HG03460 (cell line): Measurements from ENCODE around the gene SMIM13.
A peak's percentile ranks its signal among the peaks of the same experiment; 100 is the strongest.

Source experiments
- ATAC-seq: cut with Tn5 transposase; IDR thresholded peaks from one replicate; pipeline ENCODE4 v1.9.1; 2021; ENCODE audit not compliant: unreplicated experiment

SMIM13 gene

DNA sequence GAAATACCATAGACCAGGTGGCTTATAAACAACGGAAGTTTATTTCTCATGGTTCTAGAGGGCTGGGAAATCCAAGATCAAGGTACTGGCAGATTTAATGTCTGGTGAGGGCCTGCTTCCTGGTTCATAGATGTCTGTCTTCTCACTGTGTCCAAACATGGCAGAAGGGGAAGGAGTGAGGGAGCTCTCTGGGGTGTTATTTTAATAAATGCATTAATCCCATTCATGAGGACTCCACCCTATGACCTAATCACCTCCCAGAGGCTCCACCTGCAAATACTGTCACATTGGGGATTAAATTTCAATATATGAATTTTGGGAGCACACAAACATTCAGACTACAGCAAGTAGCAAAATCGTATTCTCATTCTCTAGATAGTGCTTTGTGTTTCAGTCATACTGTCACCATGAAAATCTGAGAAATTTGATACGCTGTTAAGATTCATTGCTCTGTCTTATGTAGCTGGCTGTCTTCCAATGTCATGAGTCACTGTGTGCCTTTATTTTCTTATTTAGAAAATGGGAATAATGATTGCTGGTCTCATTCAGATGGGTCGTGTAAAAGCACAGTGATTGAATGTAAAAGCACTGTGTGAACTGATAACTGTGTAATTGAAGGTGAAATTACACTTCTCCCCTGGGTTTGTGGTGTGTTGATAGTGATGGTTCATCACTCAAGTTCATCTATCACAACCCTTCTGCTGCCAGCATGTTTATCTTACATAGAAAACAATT is 26.8 kb downstream of the SMIM13 start:
- ATAC-seq = no peak

DNA sequence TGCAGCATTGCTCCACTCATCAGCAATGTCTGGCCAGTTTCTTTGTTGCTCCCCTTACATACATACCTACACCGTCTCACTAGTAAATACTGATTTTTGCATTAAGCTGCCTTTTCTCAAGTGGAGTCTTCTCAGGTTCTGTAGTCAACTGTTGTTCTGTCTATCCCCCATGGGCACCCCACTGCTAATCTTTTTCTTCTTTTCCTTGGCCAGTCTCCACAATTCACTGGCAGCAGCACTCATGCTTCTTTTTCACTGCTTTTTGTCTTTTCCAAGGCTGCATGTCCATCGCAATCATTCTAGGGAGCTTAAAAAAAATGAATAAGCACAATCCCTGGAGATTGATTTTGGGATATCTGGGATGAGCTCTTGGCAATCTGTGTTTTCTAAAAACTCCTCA is 28.2 kb downstream of the SMIM13 start:
- no peak for ATAC-seq

DNA sequence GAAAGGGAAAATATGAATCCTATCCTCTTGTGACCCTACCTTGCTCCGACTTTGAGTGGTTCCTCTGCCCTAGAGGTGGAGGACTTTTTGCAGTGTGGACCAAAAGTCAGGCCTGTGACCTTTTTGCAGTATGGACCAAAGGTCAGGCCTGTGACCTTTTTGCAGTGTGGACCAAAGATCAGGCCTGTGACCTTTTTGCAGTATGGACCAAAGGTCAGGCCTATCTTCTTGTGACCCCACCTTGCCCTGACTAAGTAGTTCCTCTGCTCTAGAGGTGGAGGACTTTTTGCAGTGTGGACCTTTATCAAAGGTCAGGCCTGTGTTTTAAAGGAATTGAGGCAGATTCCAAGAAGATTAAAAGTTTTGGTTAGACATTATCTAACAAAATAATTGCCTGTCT is 28.7 kb downstream of the SMIM13 start:
- ATAC-seq = no peak

DNA sequence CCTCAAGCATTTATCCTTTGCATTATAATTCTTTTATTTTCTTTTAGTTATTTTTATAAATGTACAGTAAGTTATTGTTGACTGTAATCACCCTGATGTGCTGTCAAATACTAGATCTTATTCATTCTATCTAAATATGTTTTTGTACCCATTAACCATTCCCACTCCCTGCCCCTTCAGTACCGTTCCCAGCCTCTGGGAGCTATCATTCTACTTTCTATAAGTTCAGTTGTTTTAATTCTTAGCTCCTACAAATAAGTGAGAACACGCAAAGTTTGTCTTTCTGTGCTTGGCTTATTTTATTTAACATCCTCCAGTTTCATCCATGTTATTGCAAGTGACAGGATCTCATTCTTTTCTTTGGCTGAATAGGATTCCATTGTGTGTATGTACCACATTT is 30.3 kb downstream of the SMIM13 start:
- no peak for ATAC-seq

DNA sequence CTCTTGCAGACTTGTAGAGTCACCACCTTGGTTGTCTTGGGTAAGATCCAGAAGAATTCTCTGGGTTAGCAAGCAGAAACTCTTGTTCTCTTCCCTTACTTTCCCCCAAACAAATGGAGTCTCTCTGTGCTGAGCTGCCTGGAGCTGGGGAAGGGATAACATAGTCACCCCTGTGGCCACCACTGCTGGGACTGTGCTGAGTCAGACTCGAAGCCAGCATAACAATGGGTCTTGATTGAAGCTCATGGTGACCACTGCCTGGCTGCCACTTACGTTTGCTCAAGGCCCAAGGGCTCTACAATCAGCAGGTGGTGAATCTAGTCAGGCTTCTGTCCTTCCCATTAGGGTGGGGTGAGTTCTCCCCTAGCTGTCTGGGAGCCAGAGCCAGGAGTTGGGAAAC is 33.2 kb downstream of the SMIM13 start:
- ATAC-seq = no peak

DNA sequence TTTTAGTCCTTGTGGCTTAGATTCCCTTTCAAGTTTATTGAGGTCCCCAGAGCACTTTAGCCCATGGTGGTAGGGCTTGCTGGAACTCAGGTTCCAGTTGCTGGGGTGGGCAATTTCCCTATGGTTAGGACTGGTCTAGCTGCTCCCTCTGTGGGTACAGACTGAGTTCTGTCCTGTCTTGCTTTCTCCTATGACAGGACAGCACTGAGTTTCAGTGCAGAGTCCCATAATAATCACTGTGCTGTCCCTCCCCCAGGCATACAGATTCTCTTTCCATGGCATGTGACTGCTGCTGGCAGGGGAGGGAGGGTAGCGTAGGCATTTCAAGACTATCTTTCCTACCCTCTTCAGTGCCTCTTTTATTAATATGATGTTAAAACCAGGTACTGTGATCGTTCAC is 35.0 kb downstream of the SMIM13 start:
- no peak for ATAC-seq

DNA sequence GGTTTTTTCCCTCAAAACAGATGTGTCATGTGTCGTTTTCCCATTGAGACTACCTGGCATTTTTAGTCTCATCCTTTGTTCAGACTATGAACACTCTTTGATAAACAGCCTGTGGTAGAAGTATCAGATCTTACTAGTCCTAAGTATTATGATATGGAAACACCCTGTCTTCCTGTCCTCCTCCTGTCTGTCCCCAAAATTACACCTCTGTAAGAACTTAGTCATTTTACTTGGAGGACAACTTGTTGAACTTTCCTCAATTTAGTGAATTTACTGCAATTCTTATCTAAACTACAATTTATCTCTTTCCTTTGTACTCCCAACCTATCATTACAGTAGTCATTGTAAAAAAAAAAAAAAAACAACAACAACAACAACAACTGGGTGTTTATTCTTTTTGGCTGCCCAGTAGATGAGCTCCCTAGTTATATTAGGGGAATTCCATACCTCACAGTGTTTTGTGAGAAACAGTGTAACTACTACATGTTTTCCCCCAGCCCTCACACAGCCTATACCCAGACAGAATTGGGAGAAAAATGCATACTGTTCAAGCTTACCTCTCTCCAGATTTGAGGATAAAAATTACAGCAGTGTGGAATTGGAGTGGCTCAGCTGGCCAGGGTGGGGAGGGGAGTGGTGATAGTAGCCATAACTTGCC is 36.4 kb downstream of the SMIM13 start:
- ATAC-seq = no peak

DNA sequence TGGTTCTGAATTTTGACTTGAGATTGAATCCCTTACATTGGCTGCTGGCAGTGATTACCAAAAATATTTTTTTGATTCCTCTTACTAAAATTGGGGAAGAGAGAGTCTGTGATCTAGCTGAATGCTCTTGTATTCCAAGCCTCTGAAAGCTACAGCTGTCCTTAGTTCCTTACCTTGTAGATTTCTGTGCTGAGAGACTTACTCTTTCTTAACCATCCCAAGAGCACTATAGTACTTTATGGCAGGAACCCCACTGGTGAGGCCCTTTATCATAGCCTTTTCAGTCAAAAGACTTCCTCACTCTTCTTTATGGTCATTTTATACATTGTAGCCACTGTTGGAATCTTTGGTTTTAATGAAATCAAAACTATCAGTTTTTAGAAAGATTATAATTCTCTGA is 37.0 kb downstream of the SMIM13 start:
- no peak for ATAC-seq

DNA sequence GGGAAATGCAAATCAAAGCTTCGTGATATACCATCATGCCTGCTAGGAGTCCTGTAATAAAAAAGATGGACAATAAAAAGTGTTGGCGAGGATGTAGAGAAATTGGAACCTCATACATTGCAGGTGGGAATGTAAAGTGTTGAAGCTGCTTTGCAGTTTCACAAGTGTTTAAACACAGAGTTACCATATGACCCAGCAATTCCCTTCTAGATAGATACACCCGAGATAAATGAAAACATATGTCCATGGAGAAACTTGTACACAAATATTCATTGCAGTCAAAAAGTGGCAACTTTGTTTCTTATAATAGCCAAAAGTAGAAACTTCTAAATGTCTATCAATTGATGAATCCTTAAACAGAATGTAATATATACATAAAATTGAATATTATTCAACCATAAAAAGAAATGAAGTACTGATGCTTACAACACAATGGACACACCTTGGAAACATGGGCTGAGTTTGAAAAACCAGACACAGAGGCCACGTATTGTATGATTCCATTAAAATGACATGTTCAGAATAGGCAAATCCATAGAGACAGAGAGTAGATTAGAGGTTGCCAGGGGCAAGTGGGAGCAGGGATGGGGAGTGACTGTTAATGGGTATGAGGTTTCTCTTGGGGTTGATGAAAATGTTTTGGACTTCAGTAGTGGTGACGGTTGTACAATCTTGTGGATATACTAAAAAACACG is 38.7 kb downstream of the SMIM13 start:
- no peak for ATAC-seq

DNA sequence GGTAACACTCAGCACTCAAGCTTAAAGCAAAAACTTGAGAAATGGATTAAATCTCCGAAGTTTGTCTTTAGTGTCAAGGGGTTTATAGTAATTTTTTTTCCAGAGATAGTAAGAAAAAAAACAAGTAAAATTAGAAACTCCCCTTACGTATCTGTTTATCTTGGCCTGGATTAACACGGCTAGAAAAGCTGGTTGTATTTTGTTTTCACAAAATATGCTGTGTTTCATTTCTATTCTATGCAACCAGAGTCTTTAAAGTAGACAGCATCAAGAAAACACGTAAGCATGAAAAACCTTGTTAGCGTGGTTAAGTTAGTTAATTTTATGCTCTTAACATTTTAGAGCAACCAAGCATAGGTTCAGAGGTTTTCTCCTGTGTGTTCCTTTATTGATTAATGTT is 39.6 kb downstream of the SMIM13 start:
- no peak for ATAC-seq

DNA sequence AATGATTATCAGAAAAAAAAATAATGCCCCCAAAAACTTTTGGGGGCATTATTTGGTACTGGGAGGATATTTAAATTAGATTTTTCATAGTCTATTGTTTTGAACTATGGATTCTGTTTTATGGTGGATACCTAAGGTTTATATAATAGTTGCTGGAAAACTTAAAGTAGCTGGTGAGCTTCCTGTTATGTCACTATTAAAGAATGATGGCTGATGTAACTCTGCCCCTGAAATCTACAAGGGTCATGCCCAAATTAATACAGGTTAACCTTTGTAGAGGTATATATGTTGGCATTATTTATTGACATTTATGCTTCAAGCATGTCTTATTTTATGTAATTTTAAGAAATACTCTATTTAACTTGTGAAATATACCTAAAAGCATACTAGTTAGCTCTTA is 43.2 kb downstream of the SMIM13 start:
- no peak for ATAC-seq

DNA sequence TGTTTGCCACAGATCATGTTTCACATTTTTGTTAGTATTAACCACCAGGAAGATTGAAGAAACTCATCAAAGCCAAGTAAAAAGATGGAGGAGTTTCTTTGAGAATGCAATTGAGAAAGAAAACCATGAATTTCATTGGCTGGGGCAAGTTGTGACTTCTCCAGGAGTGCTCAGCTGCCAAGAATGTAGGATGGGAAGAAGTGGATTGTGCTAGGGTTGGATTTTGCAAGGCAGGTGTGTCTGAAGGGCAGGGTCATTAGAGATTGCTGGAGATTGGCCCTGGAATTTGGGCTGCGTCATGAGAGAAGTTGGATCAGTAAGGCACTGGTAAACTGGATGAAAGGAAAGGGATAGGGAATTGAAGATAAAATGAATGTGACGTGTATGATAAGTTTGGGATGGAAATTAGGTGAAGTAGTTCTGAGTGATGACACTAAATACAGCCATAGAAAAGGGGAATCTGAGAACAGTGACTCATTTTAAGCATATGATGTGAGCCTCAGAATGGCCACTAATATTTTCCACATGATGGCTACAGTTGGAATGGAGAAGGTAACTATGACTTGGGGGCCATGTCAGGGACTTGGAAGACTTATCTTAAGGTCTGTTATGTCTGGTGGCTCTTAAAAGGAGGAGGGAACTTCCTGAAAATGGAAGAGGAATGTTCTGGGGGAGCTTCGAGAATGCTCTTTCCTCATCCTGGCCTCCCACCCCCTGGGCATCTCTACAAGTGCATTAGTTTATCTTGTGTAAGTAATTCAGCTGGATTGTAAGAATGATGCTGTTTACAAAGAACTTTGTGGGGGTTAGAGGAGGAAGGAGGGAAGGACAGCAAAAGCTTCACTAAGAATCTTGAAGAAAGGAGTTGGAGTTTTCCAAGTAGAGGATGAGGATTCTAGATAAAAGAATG is 45.7 kb downstream of the SMIM13 start:
- no peak for ATAC-seq

DNA sequence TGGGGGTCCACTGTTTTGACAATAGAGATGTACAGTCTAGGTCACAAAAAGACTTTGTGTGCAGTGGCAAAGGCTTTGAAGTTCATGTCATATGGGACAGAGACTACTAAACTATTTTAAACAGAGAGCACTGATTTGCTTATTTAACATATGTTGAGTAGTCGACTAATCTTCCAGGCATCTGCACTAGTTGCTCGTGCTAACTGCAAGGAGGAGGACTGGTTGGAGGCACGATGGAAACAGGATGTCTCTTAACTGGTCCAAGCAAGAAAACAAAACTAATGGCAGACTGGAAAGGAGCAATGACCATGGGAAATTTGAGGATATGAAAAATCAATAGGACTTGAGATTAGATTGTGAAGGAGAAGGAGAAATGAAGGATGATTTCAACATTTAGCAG is 46.4 kb downstream of the SMIM13 start:
- no peak for ATAC-seq

DNA sequence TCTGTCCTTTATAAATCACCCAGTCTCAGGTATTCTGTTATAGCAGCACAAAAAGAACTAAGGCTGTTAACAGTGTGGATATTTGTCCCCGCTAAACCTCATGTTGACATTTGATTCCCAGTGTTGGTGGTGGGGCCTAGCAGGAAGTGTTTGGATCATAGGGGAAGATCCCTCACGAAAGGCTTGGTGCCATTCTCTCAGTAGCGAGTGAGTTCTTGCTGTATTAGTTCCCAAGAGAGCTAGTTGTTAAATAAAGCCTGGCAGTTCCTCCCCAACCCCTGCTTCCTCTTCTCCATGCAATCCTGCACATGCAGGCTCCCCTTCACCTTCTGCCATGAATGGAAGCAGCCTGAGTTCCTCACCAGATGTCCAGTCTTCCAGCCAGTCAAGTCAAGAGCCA is 47.7 kb downstream of the SMIM13 start:
- no peak for ATAC-seq

DNA sequence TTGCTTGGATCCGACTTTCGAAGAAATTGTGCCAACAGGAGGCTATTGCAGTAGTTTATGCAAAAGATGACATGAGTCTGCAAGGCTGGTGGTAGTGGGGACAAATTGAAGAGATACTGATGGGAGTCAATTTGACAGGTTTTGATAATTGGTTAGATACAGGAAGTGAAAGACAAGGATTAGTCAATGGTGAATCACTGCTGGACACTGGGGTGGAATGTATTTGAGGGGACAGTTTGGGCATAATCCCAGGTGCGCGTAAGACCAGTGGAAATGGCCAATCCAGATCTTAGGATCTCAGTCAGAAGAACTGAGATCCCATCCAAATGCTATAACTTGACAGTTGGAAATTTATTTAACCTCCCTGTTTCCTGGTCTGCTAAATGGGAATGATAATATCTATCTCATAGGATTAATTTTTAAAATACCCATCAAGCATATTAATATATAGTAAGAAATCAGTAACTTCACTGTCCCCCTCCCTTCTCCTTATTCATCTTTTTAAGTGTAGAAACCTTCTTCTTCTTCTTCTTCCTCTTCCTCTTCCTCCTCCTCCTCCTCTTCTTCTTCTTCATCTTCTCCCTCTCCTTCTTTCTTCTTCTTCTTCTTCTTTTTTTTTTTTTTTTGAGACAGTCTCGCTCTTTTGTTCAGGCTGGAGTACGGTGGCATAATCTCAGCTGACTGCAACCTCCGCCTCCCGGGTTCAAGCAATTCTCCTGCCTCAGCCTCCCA is 48.8 kb downstream of the SMIM13 start:
- ATAC-seq = no peak

DNA sequence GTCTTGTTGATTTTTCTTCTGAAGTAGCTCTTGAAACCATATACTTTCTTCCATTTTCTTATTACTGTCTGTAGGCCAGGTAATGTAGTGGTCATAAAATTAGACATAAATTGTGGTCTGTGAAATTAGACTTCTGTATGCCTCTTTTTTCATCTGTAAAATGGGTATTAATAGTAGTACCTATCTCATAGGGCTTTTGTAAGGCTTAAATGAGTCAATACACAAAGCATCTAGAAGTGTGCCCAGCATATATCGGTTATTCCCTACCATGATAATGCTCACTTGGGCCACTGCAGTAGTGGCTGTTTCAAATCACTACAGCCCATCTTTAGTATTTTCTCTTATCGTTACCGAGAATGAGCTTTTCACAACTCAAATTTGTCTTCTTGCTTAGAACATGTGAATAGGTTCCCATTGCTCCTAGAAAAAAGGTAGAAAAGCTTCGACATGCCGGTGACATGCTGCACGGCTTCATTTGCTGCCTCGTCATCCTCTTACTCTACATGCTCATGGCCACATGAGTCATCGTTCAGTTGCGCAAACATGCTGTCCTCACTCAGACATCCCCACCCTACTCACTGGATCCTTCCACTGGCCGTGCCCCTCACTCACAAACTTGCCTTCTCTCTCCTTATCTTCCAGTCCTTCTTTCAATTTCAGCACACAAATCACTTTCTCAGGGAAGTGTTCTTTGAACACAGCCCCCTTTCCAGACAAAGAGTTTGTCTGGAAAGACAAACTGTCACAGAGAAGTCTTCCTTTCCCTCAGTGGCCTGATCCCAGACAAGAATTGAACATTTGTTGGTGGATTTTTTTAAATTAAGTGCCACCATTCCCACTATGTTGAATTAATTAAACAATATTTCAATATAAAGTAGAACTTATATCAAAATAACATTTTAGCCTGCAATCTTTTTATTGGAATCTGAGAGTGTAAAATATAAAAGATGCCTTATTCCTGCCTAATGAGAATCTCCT is 50.0 kb downstream of the SMIM13 start:
- no peak for ATAC-seq

DNA sequence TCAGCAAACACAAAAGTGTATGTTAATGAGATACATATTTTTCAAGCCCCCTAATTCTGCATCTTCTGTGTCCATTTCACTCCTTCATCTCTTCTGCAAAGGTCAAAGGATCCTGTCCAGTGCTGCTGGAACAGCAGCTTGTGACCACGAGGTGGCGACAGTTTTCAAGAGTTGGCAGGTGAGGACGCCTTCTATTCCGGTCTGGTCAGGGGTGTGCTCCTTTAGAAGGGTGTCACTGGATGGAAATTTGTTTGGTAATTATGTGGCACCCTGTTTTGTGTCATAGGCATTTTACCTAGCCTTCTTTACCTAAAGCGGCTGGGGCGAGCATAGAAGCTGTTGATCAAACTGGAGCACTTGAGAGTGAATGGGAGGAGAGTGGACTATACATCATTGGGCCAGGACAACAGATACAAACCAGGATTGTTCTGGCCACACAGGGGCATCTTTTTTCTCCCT is 50.8 kb downstream of the SMIM13 start:
- ATAC-seq = peak; percentile 88

DNA sequence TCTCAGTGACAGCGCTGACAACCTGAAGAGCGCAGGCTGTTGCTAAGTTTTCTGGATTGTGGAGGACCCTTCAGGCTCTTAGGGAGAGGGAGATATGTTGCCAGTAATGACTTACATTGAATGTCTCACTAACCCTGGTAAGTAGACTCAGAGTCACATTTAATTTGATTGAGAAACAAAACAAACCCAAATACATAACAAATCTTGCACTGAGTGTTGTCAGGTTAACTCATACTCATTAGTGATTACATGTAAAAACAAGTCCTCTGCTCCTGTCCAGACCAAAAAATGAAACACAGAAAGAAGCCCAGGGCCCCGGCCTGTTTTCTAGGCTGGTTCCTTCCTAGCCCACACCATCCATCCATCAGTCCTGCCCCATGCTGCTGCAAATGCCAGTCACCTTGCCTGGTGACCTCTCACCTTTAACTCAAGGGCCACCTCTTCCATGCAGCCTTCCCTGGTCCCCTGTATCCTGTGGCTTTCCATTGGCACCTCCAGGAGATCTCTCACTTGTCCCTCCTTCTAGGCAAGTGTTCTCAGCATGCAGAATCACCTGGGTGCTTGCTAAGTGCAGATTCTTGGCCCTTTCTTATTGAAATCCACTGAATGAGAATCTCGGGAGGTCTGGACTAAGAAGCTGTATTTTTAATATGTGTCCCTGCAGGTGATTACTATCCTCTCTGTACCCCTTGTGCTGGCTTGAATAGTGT is 52.6 kb downstream of the SMIM13 start:
- ATAC-seq = no peak

DNA sequence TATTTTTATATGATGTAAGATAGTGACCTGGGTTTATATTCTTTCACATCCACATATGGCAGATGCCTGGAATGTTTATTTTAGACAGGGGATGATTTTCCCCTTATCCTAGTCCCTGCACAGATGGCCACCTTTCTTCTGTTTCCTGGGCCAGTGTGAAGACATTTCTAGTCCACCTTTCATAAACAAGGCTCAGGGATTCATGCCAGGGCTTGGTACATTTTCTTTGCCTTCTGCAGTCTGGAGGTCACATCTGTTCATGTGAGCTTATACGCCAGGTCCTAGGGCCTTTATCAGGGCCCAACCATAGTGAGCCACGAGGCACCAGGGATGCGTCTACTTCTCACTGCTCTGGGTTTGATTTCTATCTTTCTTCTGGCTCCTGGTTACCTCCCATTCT is 55.9 kb downstream of the SMIM13 start:
- ATAC-seq = no peak
